GM21723 (cell line): ENCODE results near the gene TPO.
"Not testable (repeated sequence)": the region's sequence is repeated elsewhere in the genome, so short reads cannot be mapped to it uniquely, and the experiment has no call there.

Source experiments
- ATAC-seq: cut with Tn5 transposase; IDR thresholded peaks from one replicate; pipeline ENCODE4 v1.9.1; 2021; ENCODE audit warnings: mild to moderate bottlenecking, moderate library complexity; ENCODE audit not compliant: unreplicated experiment

Gene TPO

DNA sequence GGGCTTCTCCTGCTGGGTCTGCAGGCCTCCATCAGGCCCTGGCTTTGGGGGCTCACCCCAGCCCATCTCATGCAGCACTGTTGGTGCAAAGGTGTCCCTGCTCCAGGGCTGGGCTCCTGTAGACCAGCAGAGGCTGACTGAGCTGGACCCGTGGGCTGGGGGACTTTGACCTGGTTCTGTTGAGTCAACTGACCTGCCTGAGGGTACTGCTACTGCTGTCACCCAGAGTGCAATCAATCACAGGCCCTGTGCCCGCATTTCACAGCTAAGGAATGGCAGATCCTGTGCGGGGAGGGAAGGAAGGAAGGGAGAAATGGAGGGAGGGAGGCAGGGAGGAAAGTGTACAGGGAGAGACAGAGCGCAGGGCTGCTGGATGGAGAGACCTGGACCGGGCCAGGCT is 136.8 kb downstream of the TPO start:
- peak; percentile 9 for ATAC-seq

DNA sequence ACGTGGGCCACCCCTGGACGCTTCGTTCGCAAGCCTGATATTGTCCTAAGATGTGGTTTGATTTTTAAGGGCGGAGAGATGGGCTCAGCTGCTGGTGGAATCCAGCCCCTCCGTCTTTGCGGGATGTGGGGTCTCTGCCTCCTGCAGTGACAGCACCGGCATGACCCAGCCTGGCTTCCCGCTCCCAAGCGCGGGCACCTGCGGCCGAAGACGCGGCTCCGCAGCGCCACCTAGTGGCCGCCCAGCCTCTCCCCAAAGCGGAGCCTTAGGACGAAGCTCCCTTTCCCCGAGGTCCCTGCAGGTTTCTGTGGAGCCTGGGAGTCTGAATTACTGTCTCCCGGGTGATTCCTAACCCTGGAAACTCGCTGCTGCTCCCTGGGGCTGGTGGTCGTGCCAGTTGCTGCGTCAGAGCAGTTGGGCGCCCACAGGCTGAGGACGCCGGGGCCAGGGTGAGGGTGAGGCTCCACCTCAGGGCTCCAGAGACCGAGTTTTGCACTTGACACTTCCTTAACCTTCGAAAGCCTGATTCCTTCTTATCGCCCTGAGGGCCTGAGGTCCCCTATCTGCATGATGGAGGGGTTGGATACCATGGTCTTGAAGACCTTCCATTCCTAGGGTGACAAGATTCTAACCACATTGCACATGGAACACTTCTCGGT is 137.5 kb downstream of the TPO start:
- peak; percentile 88 for ATAC-seq

DNA sequence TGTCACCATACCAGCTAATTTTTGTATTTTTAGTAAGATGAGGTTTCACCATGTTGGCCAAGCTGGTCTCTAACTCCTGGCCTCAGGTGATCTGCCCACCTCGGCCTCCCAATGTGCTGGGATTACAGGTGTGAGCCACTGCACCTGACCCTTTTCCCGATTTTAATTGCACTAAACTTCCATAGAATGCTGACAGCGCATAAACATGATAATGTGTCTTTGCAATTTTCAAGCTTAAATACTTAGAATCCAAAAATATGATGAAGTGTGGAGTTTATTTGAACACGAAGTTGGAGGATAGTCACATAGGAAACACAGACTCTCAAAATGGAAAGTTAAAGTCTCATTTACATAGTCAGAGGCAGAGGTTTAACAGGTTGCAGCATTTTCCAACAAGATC is 138.6 kb downstream of the TPO start:
- ATAC-seq, result no peak

DNA sequence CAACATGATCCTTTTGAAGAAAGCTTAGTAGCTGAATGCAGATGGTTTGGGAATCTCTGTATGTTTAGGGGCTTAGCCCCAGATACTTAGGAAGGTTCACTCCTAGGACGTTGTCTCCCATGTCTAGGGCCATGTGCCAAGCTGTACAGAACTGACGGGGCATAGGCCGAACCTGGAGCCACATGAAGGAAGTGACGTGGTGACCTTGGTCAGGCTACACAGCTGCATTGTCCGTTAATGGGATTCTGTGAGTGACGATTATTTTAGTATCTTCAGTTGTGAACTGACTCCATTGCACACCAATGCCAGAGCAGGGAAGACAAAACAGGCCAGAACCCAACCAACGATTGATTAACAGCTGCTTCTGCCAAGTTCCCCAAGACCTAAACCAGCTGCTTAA is 139.3 kb downstream of the TPO start:
- ATAC-seq, result no peak

DNA sequence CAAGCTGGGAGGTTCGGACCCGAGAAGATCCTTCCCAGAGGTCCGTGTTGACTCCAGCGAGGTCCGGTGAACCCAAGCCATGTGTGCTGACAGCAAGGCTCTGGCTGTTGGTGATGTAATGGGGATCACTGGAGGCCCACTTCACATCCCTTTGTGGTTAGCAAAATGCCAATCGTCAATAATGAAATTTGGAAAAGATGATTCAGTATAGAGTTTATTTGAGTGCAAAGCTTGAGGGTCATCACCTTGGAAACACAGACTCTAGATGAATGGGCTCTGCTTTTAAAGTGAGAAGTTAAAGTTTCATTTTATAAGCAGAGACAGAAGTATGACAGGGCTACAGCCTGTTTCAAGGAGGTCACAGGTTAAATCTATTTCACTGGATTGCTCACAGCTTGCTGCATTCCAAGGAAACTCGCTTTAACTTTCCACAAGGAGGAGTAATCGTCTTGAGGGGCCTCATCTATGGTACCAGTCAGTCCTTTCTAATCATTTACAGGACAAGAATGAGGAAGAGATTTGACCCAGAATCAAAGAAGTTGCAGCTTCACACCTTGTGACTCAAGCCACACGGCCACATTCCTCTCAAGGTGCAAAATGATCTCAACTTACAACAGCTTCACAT is 140.5 kb downstream of the TPO start:
- no peak for ATAC-seq

DNA sequence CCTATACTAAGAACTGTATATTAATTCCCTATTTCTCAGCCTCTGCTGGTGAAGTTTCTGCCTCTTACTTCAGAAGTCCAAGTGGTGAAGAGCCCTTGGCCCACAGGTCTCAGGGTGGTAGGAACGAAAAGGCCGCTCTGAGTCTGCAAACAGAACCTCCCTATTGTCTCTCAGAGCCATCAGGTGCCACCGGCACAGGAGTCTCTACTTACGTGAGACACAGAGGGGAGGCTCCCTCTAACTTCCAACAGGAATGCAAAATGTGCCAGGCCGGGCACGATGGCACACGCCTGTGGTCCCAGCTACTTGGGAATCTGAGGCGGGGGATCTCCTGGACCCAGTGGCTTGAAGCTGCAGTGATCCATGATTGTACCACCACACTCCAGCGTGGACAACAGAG is 143.0 kb downstream of the TPO start:
- ATAC-seq, result no peak

DNA sequence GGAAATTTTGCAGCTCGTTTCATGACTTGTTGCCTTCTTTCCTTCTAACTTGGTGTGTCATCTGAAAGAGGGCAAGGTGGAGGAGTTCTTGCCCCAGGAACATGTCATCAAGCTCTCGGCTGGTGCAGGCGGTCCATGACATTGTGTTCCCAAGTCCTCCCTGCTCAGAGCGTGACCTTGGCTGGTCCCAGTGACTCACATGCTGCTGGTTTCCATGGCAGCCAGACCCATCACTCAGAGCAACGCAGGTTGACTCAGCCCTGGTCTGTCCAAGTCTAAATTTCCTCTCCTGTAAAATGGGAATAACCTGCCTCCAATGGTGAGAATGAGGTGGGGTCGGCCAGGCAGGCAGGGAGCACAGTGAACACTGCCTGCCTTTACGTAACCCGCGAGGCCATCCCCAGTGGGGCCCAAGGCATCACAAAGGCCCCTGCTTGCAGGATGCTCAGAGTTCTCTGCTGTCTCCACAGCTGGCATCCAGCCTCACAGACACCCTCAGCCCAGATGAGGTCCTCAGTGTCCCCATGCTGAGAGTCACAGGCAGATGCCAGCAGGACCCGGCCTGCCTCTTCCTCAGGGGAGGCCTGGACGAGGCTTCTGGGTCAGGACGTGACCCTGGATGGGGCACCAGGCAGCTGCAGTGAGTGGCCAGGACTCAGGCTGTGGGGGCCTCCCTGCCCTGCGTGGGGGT is 143.7 kb downstream of the TPO start:
- no peak for ATAC-seq

DNA sequence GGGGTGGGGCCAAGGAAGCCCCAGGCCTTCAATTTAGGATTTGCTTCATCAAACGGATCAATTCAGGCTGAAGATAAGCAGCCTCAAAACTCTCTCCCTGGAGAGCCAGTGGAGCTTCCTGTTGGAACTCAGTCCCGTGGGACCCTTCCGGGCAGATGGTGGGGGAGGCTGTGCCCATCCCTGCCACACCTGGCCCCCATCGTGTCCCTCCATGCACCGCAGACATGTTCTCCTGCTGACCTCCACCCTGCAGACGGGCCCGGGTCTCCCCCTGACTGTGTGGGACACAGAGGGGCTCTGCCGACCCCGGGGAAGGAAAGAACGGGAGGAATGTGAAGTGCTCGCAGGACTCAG is 144.2 kb downstream of the TPO start:
- ATAC-seq, result no peak

DNA sequence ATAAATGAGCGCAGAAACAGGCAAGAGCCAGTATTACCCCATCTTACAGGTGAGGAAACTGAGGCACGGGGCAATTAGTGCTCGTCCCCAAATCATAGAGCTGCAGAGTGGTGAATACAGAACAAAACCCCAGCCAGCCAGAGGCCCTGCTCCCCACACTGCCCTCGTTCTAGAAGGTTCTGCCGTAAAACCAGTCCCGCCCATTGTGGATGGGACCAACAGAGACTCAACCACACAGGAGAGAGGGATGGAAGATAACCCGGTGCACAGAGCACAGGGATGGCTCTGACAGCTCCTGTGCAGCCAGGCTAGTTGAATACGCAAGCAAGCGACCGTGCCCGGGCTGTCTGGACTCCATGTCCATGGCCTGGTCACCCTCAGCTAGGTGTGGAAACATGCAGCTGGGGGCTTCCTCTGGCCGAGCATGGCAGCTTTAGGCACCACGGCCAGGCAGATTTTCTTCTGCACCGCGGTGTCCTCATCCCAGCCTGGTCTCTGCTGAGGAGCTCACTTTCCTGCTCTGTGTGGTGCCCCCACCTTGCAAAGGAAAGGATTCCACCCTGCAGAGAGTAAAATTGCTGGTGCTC is 146.4 kb downstream of the TPO start:
- ATAC-seq, result no peak

DNA sequence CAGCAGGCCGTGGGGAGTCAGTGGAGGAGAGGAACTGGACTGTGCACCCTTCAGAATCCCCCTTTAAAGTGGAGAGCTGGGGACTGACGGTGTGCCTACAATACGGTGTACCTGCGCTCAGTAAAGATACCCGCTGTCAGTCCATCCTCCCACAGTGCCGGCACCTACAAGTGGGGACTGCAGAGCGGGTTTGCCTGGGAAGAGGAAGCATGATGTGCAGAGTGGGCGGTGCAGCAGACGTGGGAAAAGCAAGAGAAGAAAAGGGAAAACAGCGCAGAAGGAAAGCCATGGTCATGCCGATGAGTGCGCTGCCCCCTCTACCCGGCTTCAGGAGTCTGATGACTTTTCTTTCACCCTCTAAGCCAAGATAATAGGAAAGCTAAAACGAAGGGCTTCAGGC is 148.0 kb downstream of the TPO start:
- ATAC-seq, result no peak

DNA sequence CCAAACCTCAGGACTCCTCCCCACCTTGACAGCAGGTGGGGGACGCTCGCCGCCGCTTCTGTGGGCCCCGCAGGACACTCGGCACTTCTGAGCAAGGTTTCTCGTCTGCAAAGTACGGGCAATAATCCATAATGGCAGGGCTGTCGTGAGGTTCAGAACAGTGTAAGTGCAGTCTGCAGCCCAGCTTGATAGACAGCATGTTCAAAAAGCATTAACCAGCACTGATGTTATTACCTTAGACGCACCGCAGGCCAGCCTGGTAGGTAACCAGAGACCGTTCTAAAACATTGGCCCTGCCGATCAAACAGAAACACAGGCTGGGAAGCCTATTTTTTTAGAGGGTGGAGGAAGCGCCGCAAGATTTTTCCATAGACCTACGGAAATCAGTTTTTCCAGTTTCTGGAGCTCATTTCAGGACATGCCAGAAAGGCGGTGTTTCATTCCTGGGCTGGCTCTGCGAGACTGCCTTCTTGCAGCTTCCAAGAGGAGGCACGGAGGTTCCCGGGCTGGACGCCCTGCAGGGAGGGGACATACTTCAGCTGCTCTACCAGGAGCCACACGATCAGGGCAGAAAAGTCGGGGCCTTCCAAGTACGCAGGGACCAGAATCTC is 148.7 kb downstream of the TPO start:
- no peak for ATAC-seq

DNA sequence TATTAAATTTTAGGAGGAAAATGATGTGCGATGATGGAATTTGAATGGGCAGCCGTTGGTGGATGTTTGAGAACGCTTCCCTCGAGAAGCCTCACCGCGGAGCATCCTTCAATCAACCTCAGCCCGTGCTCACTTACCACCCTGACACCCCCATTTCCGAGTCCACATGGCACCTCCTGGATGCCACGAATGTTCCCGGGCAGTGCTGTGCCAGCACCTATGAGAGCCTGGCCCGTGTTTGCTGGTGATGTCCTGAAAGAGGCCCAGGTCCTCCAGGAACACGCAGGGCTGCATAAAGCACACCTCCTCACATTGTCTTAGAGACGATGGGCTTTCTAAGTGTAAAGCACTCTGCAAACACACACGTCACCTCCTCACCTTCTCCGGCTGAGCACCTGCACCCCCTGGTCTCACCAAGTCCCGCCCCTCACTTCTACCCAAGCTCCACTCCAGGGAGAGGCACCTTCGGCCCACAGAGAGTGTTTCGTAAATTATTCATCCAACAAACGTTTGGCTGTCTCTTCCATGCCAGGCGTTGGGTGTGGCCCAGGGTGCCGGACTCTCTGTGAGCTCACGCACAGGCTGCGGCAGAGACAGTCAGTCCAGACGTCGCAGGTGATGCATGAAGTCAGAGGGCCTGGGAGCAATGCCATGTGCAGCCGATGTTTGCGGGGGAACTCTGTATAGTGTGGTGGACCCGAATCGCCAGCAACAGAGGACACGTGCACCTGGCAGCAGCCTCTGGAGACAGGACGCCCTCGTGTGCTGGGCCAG is 150.0 kb downstream of the TPO start:
- ATAC-seq, result no peak

DNA sequence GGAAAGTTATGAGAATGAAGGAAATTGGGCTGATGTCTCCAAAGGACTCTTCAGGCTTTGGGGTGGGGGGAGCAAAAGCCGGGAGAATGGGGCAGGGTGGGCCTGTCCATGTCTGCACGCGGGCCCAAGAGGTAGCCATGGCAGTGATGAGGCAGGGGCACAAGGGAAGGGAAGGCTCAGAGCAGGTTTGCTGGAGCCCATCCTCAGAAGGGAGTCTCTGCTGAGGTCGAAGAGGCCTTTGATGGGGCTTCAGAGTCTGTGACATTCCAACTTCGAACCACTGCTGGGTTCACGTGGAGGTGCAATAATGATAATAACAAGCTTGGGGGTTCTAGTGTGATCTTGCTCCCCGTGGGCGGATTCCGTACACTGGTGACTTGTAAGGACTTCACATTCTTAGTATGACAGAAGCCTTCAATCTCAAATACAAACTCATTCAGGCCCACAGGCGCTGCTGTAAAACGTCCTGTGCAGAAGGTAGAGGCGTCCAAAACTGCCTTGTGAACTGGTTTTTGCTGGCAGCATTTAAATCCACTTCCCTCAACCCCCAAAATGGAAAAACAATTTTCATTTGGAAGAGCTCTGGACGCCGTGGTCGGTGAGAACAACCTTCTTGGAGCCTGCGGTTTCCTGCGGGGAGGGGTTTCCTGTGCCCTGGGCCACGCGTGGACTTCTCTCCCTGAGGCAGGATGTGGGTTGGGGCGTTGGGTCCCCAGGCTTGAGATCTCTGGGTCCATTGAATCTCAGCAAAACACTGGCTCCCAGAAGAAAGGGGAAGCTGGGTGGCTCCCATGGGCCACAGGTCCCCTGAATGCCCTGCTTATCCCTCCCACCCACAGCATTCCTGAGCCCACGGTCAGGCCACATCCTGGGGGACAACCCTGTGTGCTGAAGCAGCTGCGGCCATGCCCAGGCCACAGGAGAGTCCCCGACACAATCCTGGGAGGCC is 151.0 kb downstream of the TPO start:
- no peak for ATAC-seq

DNA sequence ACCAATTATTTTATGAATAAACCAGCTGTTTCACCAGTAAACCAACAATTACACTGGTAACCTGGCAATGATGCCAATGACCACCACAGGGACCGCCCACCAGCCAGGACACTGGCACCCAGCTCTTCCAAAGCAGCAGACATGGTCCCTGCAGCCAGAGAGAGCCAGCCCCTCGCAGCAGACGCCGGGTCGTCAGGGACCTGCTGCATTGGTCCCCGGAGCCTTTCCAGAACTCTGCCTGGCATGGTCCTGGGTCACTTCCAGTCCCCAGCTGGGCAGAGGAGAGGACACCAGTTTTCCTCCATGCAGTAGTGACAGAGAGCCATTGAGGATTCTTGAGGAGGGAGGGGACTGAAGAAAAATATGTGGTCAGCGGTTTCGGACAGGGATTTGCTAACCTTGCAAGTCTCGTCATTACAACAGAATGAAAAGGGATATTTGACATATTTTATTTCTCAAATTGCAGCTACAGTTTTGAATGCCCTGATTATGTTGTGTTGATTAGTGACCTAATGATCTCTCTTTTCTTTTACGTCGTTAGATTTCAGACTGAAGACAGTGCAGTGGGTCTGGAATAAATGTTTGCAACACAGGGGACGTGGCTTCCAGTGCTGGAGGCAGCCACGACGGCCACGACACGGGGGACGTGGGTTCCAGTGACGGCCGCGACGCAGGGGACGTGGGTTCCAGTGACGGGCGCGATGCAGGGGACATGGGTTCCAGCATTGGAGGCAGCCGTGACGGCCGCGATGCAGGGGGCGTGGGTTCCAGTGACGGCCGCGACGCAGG is 154.5 kb downstream of the TPO start:
- no peak for ATAC-seq

DNA sequence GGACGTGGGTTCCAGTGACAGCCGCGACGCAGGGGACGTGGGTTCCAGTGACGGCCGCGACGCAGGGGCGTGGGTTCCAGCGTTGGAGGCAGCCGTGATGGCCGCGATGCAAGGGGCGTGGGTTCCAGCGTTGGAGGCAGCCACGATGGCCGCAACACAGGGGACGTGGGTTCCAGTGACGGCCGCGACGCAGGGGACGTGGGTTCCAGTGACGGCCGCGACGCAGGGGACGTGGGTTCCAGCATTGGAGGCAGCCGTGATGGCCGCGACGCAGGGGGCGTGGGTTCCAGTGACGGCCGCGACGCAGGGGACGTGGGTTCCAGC is 155.0 kb downstream of the TPO start:
- not testable (repeated sequence) for ATAC-seq

DNA sequence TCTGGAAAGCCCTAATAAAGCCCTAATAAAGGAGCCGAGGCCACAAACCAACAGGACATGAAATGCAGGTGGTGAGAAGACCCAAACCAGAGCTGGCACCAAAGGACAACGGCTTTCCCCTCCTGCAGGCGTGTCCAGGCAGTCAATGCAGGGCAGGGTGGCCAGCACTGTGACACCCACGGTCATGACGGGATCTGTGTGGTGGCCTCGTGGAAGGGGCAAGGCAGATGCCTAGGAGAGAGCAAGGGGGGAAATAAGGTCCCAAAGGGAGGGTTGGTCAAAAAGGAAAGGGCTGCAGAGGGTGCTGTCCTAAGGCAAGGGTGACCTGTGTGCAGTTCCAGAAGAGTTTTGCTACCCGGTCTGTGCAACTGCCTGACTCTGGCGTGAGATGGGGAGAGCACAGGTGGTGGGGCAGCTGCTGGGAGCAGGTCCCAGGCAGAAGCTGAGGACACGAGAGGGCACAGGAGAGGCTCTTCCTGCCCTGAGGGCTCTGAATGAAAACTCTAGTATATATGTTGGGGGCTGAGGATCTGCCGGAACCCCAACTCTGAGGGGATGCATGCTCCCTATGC is 156.7 kb downstream of the TPO start:
- no peak for ATAC-seq

DNA sequence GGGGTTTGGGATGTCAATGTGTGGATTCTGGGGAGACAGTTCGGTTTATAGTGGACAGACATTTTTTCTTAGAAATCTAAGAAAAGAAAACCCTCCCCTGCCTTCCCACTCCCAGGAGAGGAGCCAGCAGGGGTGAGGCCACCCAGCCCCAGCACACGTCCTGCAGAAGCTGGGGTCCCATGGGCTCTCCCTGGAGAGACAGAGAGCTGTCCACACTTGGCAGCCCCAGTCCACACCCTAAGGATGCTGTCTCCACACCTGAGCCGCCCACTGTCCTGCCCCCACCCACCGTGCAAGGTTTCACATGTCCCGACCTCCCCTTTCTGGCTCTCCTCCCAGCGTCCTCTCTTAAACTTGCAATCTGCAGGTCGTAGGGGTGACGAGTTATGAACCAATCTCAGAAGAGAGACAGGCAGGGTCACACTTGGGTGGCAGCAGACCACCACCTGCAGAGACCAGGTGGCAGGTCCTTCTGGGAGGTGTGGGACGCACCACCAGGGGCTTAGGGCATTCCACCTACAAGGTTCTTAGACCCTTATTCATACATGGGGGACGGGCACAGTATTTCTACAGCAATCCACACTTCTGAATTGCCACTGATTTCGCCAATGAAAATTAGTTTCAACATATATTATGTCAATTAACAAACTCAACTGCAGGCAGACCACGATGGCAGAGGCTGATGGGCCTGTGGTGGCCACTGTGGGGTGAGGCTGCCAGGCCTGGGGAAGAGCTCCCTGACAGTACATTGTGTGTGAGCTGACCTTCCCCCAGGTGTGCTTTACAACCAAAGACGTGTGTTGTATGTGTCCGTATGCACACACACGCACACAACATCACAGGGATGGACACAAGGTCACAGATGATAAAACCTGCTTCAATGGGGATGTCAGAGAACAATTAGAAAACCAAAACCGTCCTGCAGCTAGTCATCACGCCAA is 158.5 kb downstream of the TPO start:
- ATAC-seq, result no peak

DNA sequence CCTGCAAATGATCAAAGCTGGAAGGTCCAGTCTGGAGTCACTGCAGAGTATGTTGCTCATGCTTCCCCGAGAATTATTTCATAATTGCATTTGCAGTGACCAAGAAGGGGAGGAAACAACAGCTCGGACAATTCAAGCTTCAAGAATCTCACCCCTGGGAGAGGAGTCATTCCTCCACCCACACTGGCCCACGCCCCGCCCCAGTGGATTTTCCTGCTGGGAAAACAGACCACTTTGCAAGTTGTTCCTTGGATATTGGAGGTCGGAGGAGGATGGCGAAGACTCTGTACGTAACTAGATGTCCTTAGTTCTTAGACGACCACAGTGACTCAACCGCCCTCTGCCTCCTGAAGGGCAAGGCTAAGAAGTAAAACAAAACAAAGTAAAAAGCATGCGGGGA is 159.4 kb downstream of the TPO start:
- ATAC-seq, result no peak
